Suprapubic skin (tissue), 4 donors: Measurements from ENCODE around the gene MYH10. TPM values are rescaled to one million over a fixed set of nuclear protein-coding genes. Genes with fewer than 3 reads are reported as not detected.

Source experiments
- DNase-seq, 2 donors: peaks; one replicate each; pipeline ENCODE4 v3.0.0-alpha.2; 2019; ENCODE audit warnings: low spot score in 2 of 2
- H3K27ac ChIP-seq: fragments of 200-600 bp; sonication (generic); one replicate; pipeline ENCODE4 v1.5.1; 2019
- H3K27me3 ChIP-seq: fragments of 200-600 bp; sonication (generic); one replicate; pipeline ENCODE4 v1.5.1; 2019
- H3K36me3 ChIP-seq: fragments of 200-600 bp; sonication (generic); one replicate; pipeline ENCODE4 v1.5.1; 2019
- H3K4me1 ChIP-seq: fragments of 200-600 bp; sonication (generic); one replicate; pipeline ENCODE4 v1.5.1; 2019
- H3K4me3 ChIP-seq: fragments of 200-600 bp; sonication (generic); one replicate; pipeline ENCODE4 v1.5.1; 2019; ENCODE audit warnings: mild to moderate bottlenecking
- H3K9me3 ChIP-seq: fragments of 200-600 bp; sonication (generic); one replicate; pipeline ENCODE4 v1.5.1; 2019
- CTCF ChIP-seq, 2 donors: fragments of 200-600 bp in 1 of 2; fragments of 450-650 bp in 1 of 2; sonication (generic) in 1 of 2; IDR thresholded peaks; one replicate each; pipeline ENCODE4 v1.5.1; 2016 to 2019; ENCODE audit warnings: antibody characterized with exemption in 2 of 2, mild to moderate bottlenecking in 1 of 2, moderate library complexity in 1 of 2
- EP300 ChIP-seq: sonication (generic); formaldehyde crosslinking; IDR thresholded peaks from one replicate; pipeline ENCODE4 v1.6.1; 2017; ENCODE audit warnings: antibody characterized with exemption
- POLR2A ChIP-seq, 2 donors: fragments of 450-650 bp; IDR thresholded peaks; one replicate each; pipeline ENCODE4 v1.6.1; 2017; ENCODE audit warnings: antibody characterized with exemption in 2 of 2, mild to moderate bottlenecking in 2 of 2, moderate library complexity in 2 of 2
- POLR2AphosphoS5 ChIP-seq, 3 donors: sonication (generic); formaldehyde crosslinking; IDR thresholded peaks; one replicate each; pipeline ENCODE4 v1.6.1; 2017; ENCODE audit warnings: antibody characterized with exemption in 3 of 3
- WGBS: methylation state at CpG from one replicate; pipeline ENCODE4 v1.1.5; 2018; 5-methylcytosine and 5-hydroxymethylcytosine counted together
- total RNA-seq, 4 donors: library from RNA; depleted of rRNA; stranded (reverse); fragments of >200 nt; gene quantifications; one replicate each; pipeline ENCODE4 v1.1.0, GENCODE V29; 2016

Gene MYH10
- total RNA-seq, 4 donors from 2014 or later: 9.5 to 18.3 (median 13.2) TPM

GRCh38 chr17:8499614-8500013 is 130.9 kb downstream of the MYH10 start:
- TF ChIP-seq CTCF (IDR thresholded peaks at IDR 0.05): no peak
- TF ChIP-seq EP300: no peak
- no peak for TF ChIP-seq POLR2A (IDR thresholded peaks at IDR 0.05)
- TF ChIP-seq POLR2AphosphoS5 (IDR thresholded peaks at IDR 0.05): no peak
- Histone ChIP-seq H3K4me1 (peaks cover 17% of the 10 kb centered on the region), H3K9me3 (no peaks in the 10 kb centered on the region), H3K36me3 (peaks cover 28% of the 10 kb centered on the region), H3K27ac (no peak overlapping the region), H3K4me3 (no peak overlapping the region), H3K27me3 (no peaks in the 10 kb centered on the region)
- WGBS: 90% methylated on average over 5 of the region's 5 CpGs
- no peak for DNase-seq

- no peaks in the 10 kb centered on the region for H3K27me3 ChIP-seq
- no peak overlapping the region for H3K4me3 ChIP-seq
- peaks cover 29% of the 10 kb centered on the region for H3K36me3 ChIP-seq
- H3K9me3 ChIP-seq: no peaks in the 10 kb centered on the region
- H3K4me1 ChIP-seq: peaks cover 17% of the 10 kb centered on the region
- 92% methylated on average over 9 of the region's 9 CpGs for WGBS
- DNase-seq: no peak
- no peak for TF ChIP-seq POLR2AphosphoS5 (IDR thresholded peaks at IDR 0.05)
- no peak for TF ChIP-seq EP300
- no peak for TF ChIP-seq CTCF (IDR thresholded peaks at IDR 0.05)
- TF ChIP-seq POLR2A (IDR thresholded peaks at IDR 0.05): no peak
- H3K27ac ChIP-seq: no peak overlapping the region
These were observed 131.4 kb downstream of the MYH10 start for GRCh38 chr17:8499171-8499570.

GRCh38 chr17:8496081-8496480 is 134.4 kb downstream of the MYH10 start:
- 87% methylated on average over 13 of the region's 13 CpGs for WGBS
- Histone ChIP-seq H3K27me3 (no peaks in the 10 kb centered on the region), H3K27ac (no peak overlapping the region), H3K36me3 (peaks cover 59% of the 10 kb centered on the region), H3K9me3 (no peaks in the 10 kb centered on the region), H3K4me3 (no peak overlapping the region), H3K4me1 (peaks cover 6% of the 10 kb centered on the region)
- no peak for TF ChIP-seq EP300
- no peak for DNase-seq

- WGBS: 87% methylated on average over 8 of the region's 8 CpGs
- no peaks in the 10 kb centered on the region for H3K9me3 ChIP-seq
- H3K27me3 ChIP-seq: no peaks in the 10 kb centered on the region
- no peak overlapping the region for H3K27ac ChIP-seq
- no peak overlapping the region for H3K4me3 ChIP-seq
- peaks cover 62% of the 10 kb centered on the region for H3K36me3 ChIP-seq
- TF ChIP-seq POLR2AphosphoS5 (IDR thresholded peaks at IDR 0.05): no peak
- TF ChIP-seq POLR2A (IDR thresholded peaks at IDR 0.05): no peak
- TF ChIP-seq EP300: no peak
- no peak for TF ChIP-seq CTCF (IDR thresholded peaks at IDR 0.05)
- H3K4me1 ChIP-seq: no peaks in the 10 kb centered on the region
- no peak for DNase-seq
These were observed 135.9 kb downstream of the MYH10 start for GRCh38 chr17:8494506-8495111.

- Histone ChIP-seq H3K4me1 (no peaks in the 10 kb centered on the region), H3K4me3 (no peak overlapping the region), H3K27me3 (no peaks in the 10 kb centered on the region), H3K9me3 (no peaks in the 10 kb centered on the region), H3K27ac (no peak overlapping the region), H3K36me3 (peaks cover 60% of the 10 kb centered on the region)
- no peak for DNase-seq
- no peak for TF ChIP-seq CTCF (IDR thresholded peaks at IDR 0.05)
- TF ChIP-seq EP300: no peak
- TF ChIP-seq POLR2A (IDR thresholded peaks at IDR 0.05): no peak
- no peak for TF ChIP-seq POLR2AphosphoS5 (IDR thresholded peaks at IDR 0.05)
- 82% methylated on average over 12 of the region's 12 CpGs for WGBS
These were observed 136.5 kb downstream of the MYH10 start for GRCh38 chr17:8494021-8494420.

- no peaks in the 10 kb centered on the region for H3K27me3 ChIP-seq
- TF ChIP-seq POLR2A (IDR thresholded peaks at IDR 0.05): no peak
- H3K27ac ChIP-seq: no peak overlapping the region
- no peaks in the 10 kb centered on the region for H3K4me1 ChIP-seq
- H3K9me3 ChIP-seq: no peaks in the 10 kb centered on the region
- no peak for DNase-seq
- no peak overlapping the region for H3K4me3 ChIP-seq
- WGBS: 97% methylated on average over 17 of the region's 17 CpGs
- H3K36me3 ChIP-seq: peaks cover 74% of the 10 kb centered on the region
These were observed 138.4 kb downstream of the MYH10 start for GRCh38 chr17:8492121-8492520.
